NCI-H774 (cell line): Measurements from ENCODE around the gene ARL14EP.
A peak's percentile ranks its signal among the peaks of the same experiment; 100 is the strongest.

Source experiments
- DNase-seq: peaks from one replicate; lab custom pipeline; 2025; lab: John Stamatoyannopoulos, UW

Gene ARL14EP

DNA sequence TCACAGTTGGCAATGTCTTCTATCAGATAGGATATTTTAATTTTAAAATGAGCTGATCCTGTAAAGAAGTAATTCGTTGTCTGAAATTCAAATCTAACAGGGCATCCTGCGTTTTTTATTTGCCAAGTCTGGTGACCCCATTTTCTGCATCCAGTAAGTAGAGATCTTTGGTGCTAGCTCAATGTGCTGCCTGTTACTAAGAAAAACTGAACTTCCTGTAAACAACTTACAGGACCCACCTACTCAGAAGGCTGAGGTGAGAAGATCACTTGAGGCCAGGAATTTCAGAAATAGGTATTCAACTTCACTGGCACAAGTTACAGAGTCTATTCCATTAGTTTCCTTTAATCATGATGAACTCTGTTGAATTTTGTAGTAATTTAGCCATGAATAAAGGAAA, 4.0 kb downstream of the ARL14EP start:
- no peak for DNase-seq

DNA sequence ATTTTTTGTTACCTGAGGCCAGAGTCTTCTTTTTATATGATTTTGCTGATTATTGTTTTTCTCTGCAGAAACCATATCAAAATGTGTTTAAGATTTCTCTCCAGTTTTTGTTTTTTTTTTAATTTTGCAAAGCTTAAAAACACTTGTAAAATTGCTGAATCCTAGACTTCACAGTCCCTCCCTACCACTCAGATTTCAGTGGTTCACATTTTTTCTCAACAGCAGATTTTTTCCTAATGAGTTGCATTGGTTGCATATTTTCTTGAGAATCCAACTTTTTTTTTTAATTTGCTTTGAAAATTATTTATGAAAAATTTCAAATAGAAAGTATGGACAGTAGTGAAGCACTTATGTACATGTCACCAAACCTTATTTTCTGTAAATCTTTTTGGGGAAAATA, 5.8 kb downstream of the ARL14EP start:
- no peak for DNase-seq

DNA sequence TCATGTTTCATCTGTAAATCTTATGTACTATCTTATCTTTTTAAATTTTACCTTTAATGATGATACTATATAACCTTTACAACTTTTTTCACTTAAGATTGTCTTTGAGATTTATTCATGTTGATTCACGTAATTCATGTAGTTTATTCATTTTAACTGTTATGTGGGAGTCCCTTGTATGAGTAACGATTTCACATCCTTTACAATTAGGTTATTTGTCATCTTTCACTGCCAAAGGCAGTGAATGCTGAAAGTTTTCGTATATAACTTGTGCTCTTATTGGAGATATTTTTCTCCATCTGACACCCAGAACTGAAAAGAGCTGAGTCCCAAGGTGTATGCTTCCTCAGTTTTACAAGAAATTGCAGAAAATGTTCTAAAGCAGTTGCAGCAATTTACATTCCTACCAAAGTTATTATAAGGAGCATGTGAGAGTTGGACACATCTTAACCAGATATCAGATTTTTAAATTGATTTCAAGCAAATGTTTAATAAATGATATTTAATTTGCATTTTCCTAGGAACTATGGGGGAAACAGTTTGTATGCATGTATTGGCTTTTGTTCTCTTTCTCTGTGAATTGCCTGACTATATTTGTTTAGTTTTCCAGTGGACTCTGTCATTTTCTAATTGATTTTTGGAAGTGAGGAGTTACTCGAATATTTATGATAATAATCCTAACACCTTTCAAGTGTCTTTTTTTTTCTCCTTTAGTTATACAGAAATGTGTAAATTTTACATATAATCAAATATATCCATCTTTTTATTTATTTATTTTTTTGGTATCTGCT, 6.4 kb downstream of the ARL14EP start:
- DNase-seq, result no peak

DNA sequence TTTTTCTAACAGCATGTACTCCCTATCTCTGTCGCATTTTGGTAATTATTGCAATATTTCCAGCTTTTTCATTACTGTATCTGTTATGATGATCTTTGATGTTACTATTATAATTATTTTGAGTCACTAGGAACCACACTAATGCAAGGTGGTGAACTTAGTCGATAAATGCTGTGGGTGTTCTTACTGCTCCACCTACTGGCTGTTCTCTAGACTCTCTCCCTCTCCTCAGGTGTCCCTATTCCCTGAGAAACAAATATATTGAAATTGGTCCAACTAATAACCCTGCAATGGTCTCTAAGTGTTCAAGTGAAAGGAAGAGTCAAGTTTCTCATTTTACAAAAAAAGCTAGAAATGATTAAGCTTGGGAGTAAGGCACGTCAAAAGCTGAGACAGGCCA, 10.5 kb downstream of the ARL14EP start:
- no peak for DNase-seq

DNA sequence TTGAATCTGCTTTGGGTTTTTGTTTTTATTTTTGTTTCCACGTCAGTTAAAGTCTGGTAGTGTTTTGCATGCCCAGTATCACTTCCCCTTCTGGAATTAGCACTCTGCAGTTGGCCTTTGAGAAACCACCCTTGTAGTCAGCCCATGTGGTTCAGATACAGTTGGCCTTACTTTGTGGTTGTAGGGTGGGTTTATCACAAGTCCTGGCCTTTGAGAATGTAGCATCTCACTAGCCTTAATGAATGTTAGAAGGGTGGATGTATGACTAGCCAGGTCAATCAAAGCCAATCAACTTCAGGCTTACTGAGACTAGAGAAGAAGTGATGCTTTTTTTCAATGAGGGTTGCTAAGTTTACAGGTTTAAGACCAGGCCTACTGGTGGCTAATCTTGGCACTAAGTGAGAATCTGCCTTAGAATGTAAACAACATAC, 19.8 kb downstream of the ARL14EP start:
- no peak for DNase-seq

DNA sequence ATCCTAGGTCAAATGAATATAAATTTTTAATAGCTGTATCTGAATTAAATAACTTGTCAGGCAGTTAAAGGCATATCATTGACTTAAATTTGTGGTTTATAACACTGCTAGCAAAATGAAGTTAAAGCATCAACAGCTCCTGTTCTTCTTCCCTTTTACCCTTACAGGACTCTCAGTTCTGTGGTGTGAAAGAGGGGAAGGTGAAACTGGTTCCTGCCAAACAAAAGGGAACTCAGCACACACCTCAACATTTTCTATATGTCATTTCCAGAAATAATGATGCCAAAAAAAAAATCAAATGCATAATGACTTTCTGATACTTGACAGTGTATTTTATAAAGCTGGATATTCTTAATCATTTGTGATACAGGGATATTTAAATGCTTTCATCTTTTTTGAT, 21.2 kb downstream of the ARL14EP start:
- no peak for DNase-seq

DNA sequence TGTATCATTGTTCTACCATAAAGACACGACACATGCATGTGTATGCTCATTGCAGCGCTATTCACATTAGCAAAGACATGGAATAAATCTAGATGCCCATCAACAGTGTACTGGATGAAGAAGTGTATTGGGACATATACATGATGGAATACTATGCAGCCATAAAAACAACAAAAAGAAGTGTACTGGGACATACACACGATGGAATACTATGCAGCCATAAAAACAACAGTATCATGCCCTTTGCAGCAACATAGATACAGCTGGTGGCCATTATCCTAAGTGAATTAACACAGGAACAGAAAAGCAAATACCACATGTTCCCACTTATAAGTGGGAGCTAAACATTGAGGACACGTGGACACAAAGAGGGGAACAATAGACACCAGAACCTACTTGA, 22.7 kb downstream of the ARL14EP start:
- no peak for DNase-seq

DNA sequence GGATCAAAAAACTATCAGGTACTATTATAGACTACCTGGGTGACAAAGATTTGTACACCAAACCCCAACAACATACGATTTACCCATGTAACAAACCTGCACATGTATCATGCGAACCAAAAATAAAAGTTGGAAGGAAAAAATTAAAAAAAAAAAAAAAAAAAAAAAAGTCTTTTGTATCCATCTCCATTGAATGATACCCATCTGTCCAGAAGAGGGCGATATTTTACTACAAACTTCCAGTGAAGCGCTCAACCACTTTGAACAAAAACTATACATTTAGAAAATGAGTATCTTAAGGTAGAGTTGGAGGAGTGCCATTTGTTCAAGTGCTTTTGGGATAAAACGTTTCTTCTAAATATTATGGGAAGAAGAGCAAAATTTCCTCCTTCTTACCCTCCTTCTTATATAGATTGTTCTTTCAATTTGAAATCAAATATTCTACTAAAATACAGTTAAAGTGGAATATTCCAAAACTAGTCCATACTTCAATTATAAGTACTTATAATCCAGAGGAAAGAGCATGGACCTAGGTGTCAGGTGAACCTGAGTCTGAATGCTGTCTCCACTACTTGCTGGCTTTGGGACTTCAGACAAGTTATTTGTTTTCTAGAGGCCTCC, 23.3 kb downstream of the ARL14EP start:
- DNase-seq, result peak; percentile 40

DNA sequence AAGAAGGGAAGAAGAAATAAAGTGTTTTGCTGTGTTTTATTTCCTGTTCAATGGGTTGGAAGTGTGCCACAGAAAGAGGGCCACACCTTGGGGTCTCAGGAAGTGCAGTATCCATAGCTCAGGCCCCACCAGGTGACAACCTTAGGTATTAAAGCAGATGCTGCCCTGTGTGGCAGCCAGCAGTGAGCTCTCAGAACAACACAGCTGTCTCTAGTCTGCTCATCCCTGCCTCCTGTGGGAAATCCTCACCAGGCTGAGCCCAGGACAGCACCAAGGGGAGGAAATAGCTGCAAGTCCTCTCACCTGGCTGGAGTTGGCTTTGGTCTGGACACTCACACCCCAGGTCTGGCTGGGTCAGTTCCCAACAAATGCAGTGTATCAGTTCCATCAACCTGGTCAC, 25.1 kb downstream of the ARL14EP start:
- no peak for DNase-seq

DNA sequence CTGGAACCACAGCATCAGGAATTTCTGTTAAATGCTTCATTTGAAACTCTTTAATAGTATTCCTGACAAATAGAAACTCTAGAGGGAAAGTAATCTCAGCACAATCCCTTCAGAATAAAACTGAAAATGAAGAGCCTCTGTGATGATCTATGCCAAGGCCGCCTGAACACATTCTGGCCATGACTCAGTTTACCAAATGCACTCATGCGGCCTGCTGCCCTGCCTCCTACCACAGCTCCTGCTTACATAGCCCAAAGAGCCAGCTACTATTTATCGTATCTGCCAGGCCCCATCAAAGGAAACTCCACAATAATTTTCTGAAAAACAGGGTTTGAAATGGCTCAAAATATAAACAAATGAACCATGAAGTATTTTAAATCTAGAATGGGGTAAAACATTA, 27.0 kb downstream of the ARL14EP start:
- no peak for DNase-seq

DNA sequence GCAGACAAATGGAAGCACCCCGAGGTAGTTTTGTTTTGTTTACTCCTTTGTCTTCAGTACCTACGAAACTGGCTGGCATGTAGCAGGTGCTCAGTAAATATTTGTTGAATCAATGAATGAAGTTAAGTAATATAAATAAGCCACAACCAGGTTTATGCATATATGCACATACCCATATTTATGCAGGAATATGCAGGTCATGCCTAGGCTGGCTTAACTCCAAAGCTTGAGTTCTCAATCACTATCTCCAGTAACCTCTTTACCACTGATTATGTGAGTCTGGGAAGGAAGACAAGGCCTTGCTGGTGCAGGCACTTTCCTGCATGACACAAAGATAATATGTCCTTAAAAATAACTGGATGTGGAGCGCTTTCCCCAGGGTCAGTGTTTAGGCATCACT, 27.5 kb downstream of the ARL14EP start:
- DNase-seq, result no peak

DNA sequence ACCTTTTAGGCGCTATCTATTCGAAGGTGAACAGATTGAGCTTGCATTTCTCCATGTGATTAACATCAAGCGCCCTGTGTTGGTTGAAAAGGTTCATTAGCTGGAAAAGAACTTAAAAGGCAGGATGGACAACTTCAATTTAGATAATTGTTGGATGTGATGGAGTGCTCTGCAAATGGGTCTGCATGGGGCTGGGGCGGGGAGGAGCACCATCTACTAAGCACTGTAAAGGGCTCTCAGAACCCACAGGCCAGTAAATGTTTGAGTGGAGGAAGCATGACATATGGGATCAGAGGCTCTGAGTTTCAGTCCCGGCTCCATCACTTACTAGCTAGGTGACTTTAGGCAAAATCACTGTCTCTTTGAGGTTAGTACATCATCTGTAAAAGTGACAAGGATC, 28.2 kb downstream of the ARL14EP start:
- DNase-seq, result no peak

DNA sequence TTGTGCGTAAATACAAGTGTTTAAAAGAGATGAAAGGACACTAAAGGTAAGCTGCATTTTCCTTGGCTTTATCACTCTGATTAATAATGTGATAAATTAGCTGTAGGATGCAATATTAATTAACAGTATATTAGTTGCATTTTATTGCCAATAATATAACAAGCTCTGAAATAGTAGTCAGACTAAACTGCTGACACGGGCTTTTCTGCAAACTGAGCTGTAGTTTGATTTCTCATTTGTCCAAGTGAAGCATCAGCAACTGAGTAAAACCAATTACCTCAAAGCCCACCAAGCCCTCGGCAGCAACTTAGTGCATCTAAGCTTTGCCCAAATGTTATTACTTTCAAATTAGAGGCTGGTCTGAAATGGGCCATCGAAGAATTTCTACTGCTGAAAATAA, 33.5 kb downstream of the ARL14EP start:
- no peak for DNase-seq

DNA sequence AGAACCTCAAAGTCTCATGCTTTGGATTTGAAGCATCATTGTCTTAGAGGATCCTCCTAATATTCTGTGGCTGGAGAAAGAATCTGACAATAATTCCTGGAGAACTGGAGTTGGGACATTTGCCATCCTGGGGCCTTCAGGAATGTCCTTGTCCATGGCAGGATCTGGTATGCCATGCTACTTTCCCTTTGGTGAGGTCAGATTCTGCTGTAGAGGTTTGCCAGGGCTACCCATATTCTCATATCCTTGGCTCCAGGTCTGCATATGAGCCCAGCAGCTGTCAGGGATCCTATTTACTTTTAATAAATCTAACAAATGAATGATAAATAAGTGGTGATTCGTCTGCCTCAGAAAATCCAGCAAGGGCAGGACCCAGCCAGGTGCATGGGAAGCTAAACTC, 35.0 kb downstream of the ARL14EP start:
- DNase-seq, result no peak

DNA sequence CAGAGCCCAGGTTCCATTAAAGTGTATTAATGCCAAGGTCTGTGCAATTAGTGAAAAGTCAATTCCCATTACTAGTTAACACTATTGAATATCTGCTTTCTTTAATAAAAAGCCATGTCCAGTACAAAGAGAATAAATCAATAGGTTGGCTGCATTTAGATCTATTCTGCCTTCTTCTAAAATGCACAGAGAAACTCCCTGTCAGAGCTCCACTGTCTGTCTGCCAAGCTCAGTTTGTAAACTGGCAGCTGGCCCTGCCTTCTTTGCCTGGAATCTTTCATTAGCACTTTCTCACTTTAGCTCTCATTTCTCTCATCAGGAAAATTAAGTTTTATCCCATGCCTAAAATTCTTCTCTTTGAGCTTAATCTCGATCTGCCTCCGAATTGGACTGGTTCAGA, 35.6 kb downstream of the ARL14EP start:
- DNase-seq, result no peak

DNA sequence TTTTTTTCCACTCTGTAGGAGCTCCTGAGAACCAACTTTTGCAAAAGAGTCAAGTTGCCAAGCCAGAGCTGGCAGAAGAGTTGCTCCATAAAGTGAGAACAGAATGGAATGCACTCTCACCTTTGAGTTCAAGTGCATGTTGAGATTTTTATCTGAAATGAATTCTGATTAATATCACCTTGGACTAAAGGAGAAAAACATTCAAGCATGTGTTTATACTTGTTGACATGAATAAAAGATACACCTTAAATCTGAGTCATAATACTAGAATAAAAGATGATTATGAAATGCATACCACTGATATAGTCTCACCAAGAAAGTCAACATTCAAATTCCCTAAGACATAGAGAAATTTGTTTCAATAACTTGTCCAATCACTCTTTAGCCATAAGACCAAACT, 37.8 kb downstream of the ARL14EP start:
- no peak for DNase-seq

DNA sequence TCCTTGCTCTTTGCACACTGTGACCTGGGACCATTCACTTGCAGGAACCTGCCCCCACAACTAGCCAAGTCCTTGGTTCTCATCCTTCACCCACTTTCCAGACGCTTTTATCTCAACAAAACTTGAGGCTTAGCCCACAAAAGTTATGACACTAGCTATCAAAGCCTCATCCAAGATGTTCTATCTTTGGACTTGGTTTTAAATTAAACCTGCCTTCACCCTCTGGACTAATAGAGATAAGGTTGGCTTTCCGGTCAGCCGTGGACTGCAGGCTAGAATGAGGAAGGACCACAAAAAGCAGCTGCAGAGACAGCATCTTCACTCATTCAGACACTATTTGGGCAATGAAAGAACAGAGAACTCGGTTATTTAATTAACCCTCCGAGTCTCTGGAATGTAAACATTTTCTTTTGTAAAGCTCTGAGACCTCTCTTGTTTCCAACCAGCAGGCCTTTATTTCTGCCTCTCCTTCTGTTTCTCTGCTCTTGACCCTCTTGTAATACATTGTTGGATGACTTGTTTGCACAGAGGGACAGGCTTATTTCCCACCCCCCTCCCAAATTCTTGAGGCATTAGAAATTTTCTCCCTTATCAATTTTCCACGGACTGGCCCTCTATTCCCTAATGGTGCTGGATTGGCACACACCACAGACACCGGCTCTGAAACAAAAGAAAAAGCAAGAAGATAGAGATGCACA, 41.4 kb downstream of the ARL14EP start:
- DNase-seq, result no peak

DNA sequence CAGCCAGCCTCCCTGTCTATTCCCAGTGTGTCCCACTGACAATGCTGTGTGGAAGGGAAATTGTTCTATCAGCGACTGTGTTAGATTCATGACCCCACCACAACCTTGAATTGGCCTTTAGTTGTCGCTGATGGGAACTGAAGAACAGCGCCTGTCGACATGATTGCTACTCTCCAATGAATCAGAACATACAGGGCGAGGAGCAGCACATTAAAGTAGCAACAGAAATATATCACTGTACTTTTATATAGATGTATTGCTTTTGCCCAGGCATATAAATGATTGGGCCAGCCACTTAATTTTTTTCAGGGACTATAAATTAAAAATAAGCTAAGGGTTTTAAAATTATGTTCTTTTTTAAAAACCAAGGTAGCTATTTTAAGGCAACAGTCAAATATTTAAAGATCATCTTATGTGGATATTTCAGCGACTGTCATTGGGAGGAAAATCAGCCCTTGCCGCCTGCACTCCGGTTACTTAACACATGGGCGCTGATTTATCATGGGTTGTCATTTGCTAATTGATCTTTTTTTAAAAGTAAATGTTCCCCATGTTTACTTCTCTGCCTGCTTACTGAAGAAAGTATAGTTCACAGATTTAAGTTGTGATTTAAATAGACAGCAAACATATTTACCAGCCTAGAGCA, 42.1 kb downstream of the ARL14EP start:
- DNase-seq, result no peak

DNA sequence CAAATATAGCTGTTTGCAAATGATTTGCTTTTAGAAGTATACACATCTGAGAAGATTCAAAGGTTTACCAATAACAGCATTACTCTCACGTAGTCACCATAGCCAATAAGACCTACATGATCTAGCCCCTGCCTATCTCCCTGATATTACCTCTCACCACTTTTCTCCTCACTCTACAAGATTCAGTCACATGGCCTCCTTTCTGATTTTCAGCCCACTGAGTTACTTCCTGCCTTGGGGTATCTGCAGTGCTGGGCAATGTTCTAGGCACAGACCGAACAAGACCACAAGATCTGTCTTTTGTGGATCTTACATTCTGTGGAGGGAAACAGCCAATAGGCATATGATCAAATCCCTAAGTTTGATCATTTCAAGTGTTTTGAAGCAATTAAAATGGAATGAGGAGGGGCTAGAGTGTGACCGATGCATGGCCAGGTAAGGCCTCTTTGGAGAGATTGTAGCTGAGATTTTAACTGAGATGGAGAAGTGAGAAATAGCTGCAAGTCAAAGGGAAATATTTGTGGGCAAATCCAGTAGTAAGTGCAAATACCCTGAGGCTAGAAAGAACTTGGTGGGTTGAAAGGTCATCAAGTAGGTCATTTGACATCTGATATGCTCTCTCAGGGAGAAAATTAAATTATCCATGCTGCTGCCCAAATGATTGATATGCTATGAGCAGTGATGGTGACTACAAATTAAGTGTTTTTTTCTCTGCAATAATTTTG, 43.1 kb downstream of the ARL14EP start:
- no peak for DNase-seq

DNA sequence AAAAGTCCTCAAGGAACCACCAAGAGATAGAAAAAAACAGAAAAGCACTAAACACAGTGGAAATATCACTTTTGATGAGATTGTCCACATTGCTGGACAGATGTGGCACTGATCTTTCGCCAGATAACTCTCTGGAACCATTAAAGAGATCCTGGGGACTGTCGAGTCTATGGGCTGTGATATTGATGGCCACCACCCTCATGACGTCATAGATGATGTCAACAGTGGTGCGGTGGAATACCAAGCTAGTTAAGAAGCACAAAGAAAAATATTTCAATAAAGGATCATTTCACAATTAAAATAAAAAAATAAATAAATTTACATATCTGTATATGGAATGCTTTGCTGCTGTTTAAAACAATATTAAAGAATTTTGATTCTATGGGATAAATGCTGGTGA, 45.5 kb downstream of the ARL14EP start:
- DNase-seq, result no peak

DNA sequence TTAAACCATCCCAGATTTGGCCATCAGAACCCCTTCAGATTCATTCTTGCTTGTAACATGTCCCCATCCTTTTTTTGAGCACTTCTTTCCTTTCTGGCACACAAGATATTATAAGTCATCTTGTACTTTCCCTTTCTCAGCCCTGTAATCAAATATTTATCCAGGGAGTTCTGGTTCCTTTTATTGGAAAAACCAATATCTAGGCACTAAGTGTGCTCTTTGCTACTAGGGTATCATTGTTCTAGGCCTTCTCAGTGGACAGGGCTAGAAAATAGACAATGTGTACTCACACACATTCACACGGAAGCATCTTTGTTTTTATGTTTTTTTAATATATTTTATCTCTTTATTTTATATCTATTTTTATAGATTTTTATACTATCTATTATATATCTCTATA, 47.3 kb downstream of the ARL14EP start:
- DNase-seq, result no peak

DNA sequence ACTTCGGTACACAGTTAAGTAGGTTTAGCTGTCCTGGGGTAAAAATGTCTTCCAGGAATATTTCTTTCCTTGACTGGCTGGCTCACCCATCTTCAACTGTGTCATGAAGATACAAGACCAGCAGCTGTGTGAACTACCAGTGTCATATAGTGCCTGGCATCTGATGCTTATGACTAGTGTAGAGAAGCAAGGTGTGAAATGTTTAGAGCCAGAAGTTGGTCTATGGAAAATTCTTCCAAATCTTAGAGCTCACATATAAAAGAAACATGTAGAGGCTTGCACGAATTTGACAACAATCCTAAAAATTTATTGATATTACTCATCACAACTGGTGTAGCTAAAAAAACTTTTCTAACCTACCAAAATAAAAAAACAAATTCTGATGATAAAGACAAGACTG, 54.4 kb downstream of the ARL14EP start:
- DNase-seq, result no peak
